HG03064 (cell line): ENCODE measurements around the gene CHST12.
"Not testable (repeated sequence)": the region's sequence is repeated elsewhere in the genome, so short reads cannot be mapped to it uniquely, and the experiment has no call there.

Experiments
- ATAC-seq: cut with Tn5 transposase; IDR thresholded peaks from one replicate; pipeline ENCODE4 v1.9.1; 2021; ENCODE audit warnings: low read depth; ENCODE audit not compliant: unreplicated experiment

CHST12 gene

GRCh38 chr7:2453849-2454248 lies 50.4 kb downstream of the CHST12 start:
- ATAC-seq, result not testable (repeated sequence)

- ATAC-seq, result no peak
Measured at GRCh38 chr7:2459674-2460073, 56.3 kb downstream of the CHST12 start.

GRCh38 chr7:2460188-2460587 lies 56.8 kb downstream of the CHST12 start:
- ATAC-seq, result no peak

GRCh38 chr7:2460641-2461040 lies 57.2 kb downstream of the CHST12 start:
- no peak for ATAC-seq

- ATAC-seq, result no peak
Measured at GRCh38 chr7:2461268-2462026, 58.0 kb downstream of the CHST12 start.

GRCh38 chr7:2462731-2463130 lies 59.3 kb downstream of the CHST12 start:
- no peak for ATAC-seq

GRCh38 chr7:2465928-2466327 lies 62.5 kb downstream of the CHST12 start:
- ATAC-seq, result no peak

GRCh38 chr7:2466675-2467074 lies 63.3 kb downstream of the CHST12 start:
- no peak for ATAC-seq

GRCh38 chr7:2468227-2468626 lies 64.8 kb downstream of the CHST12 start:
- ATAC-seq, result no peak

- ATAC-seq, result not testable (repeated sequence)
Measured at GRCh38 chr7:2469460-2470203, 66.2 kb downstream of the CHST12 start.

GRCh38 chr7:2470204-2471021 lies 67.0 kb downstream of the CHST12 start:
- ATAC-seq, result no peak

GRCh38 chr7:2471022-2471329 lies 67.6 kb downstream of the CHST12 start:
- no peak for ATAC-seq

GRCh38 chr7:2471396-2471795 lies 68.0 kb downstream of the CHST12 start:
- no peak for ATAC-seq

GRCh38 chr7:2472739-2473138 lies 69.3 kb downstream of the CHST12 start:
- ATAC-seq, result no peak

- no peak for ATAC-seq
Measured at GRCh38 chr7:2473496-2474180, 70.2 kb downstream of the CHST12 start.

GRCh38 chr7:2474224-2474623 lies 70.8 kb downstream of the CHST12 start:
- no peak for ATAC-seq

GRCh38 chr7:2474813-2475677 lies 71.6 kb downstream of the CHST12 start:
- ATAC-seq, result no peak

GRCh38 chr7:2475678-2476015 lies 72.2 kb downstream of the CHST12 start:
- no peak for ATAC-seq

GRCh38 chr7:2476298-2476697 lies 72.9 kb downstream of the CHST12 start, which contains the start of gene GRIFIN:
GRIFIN (minus strand) TSS chr7:2476398; CDS start chr7:2476383, 15 bp downstream.
- ATAC-seq, result no peak
